A549 (cell line): ENCODE measurements around the gene KRTAP12-4. TPM values are rescaled to one million over a fixed set of nuclear protein-coding genes. Genes with fewer than 3 reads are reported as not detected.

Experiments used
- ATAC-seq, 2 experiments: fragments of 200-7000 bp in 1 of 2; fragments of >200 bp in 1 of 2; cut with Nextera tagmentation in 1 of 2; cut with Tn5 transposase in 1 of 2; 3 replicates each; pipeline versions ENCODE4 v1.8.0 to v1.9.1; 2018 to 2020; ENCODE audit warnings: mild to moderate bottlenecking in 1 of 2, moderate library complexity in 1 of 2
- CTCF ChIA-PET: fragments of 300-600 bp; sonication (Branson Sonifier 250); formaldehyde crosslinking; extraction: SDS; loops from one replicate; lab custom pipeline; 2021; ENCODE audit warnings: antibody characterized with exemption, inconsistent platforms; lab: Yijun Ruan, JAX
- POLR2A ChIA-PET: fragments of 350-600 bp; formaldehyde crosslinking; extraction: SDS; loops from one replicate; lab custom pipeline; 2021; ENCODE audit warnings: antibody characterized with exemption, inconsistent platforms; lab: Yijun Ruan, JAX
- DNase-seq, 2 experiments: peaks; one replicate each; pipeline versions ENCODE4 v3.0.0 to v3.0.0-alpha.2; 2011 to 2016; ENCODE audit warnings: low read depth in 1 of 2, low spot score in 1 of 2
- FAIRE-seq: peaks from 2 replicates; lab custom pipeline; 2011; peaks lifted over from hg19 to GRCh38; lab: Jason Lieb, UNC
- H3K27ac ChIP-seq, 2 experiments: fragments of >200 bp; sonication (Bioruptor Twin); formaldehyde crosslinking; 3 replicates each; pipeline ENCODE4 v1.5.1; 2016 to 2017
- H3K4me1 ChIP-seq: fragments of >200 bp; sonication (Bioruptor Twin); formaldehyde crosslinking; 3 replicates; pipeline ENCODE4 v1.6.1; 2016
- H3K4me2 ChIP-seq: fragments of >200 bp; sonication (Bioruptor Twin); formaldehyde crosslinking; 3 replicates; pipeline ENCODE4 v1.6.1; 2016
- H3K4me3 ChIP-seq: fragments of >200 bp; sonication (Bioruptor Twin); formaldehyde crosslinking; 3 replicates; pipeline ENCODE4 v1.5.1; 2016
- H3K9me3 ChIP-seq: fragments of >200 bp; sonication (Bioruptor Twin); formaldehyde crosslinking; 3 replicates; pipeline ENCODE4 v1.6.1; 2016
- BCL3 ChIP-seq: fragments of >200 bp; sonication (Bioruptor Twin); formaldehyde crosslinking; IDR thresholded peaks from 3 replicates; pipeline ENCODE4 v1.6.1; 2016
- BHLHE40 ChIP-seq: IDR thresholded peaks from 2 replicates; pipeline ENCODE4 v1.6.1; 2012; ENCODE audit warnings: low read depth, low read length, inconsistent platforms
- CBX2 ChIP-seq: fragments of 200-600 bp; sonication (generic); IDR thresholded peaks from 2 replicates; pipeline ENCODE4 v1.6.1; 2016; ENCODE audit warnings: low read depth, mild to moderate bottlenecking, borderline replicate concordance
- CEBPB ChIP-seq, 2 experiments: fragments of >200 bp in 1 of 2; sonication (Bioruptor Twin) in 1 of 2; formaldehyde crosslinking in 1 of 2; IDR thresholded peaks; 2 replicates each; pipeline ENCODE4 v1.6.1; 2012 to 2016
- CHD2 ChIP-seq: fragments of 150-350 bp; IDR thresholded peaks from 2 replicates; pipeline ENCODE4 v1.6.1; 2014; ENCODE audit warnings: low read length; ENCODE audit not compliant: partially characterized antibody
- CHD4 ChIP-seq: fragments of 200-600 bp; sonication (generic); IDR thresholded peaks from 2 replicates; pipeline ENCODE4 v1.6.1; 2016; ENCODE audit warnings: antibody characterized with exemption, mild to moderate bottlenecking, borderline replicate concordance
- CTCF ChIP-seq: fragments of >200 bp; sonication (Bioruptor Twin); formaldehyde crosslinking; IDR thresholded peaks from 3 replicates; pipeline ENCODE4 v1.5.1; 2016
- E2F6 ChIP-seq: IDR thresholded peaks from 2 replicates; pipeline ENCODE4 v1.6.1; 2012; ENCODE audit warnings: low read depth, borderline replicate concordance
- EHF ChIP-seq: fragments of 250-450 bp; sonication (Bioruptor Pico); IDR thresholded peaks from 2 replicates; pipeline ENCODE4 v1.5.0; 2020; ENCODE audit warnings: mild to moderate bottlenecking
- FOSB ChIP-seq: fragments of 250-450 bp; sonication (Bioruptor Pico); IDR thresholded peaks from 2 replicates; pipeline ENCODE4 v1.5.0; 2020; ENCODE audit warnings: mild to moderate bottlenecking, moderate library complexity
- FOXS1 ChIP-seq: fragments of 250-450 bp; sonication (Bioruptor Pico); IDR thresholded peaks from 2 replicates; pipeline ENCODE4 v1.5.0; 2020; ENCODE audit warnings: mild to moderate bottlenecking, moderate library complexity
- HOXA7 ChIP-seq: fragments of 250-450 bp; sonication (Bioruptor Pico); IDR thresholded peaks from 2 replicates; pipeline ENCODE4 v1.5.0; 2020; ENCODE audit warnings: mild to moderate bottlenecking, moderate library complexity
- KDM5A ChIP-seq: fragments of 200-600 bp; sonication (generic); IDR thresholded peaks from 2 replicates; pipeline ENCODE4 v1.6.1; 2016; ENCODE audit warnings: antibody characterized with exemption, mild to moderate bottlenecking
- NR3C1 ChIP-seq: fragments of >200 bp; sonication (Bioruptor Twin); formaldehyde crosslinking; IDR thresholded peaks from 3 replicates; pipeline ENCODE4 v1.6.1; 2017
- PHF8 ChIP-seq: fragments of 200-600 bp; sonication (generic); IDR thresholded peaks from 2 replicates; pipeline ENCODE4 v1.6.1; 2016; ENCODE audit warnings: low read depth, mild to moderate bottlenecking, antibody characterized with exemption, moderate library complexity, borderline replicate concordance
- RAD21 ChIP-seq, 2 experiments: fragments of >200 bp in 1 of 2; sonication (Bioruptor Twin) in 1 of 2; formaldehyde crosslinking in 1 of 2; IDR thresholded peaks in 1 of 2; conservative IDR thresholded peaks in 1 of 2; 2 replicates in 1 of 2; 3 replicates in 1 of 2; pipeline ENCODE4 v1.6.1; 2012 to 2018; ENCODE audit warnings: inconsistent platforms in 1 of 2
- RCOR1 ChIP-seq: fragments of 150-350 bp; IDR thresholded peaks from 2 replicates; pipeline ENCODE4 v1.6.1; 2014; ENCODE audit warnings: antibody characterized with exemption, low read length, low read depth
- RNF2 ChIP-seq: fragments of 200-600 bp; sonication (generic); IDR thresholded peaks from 2 replicates; pipeline ENCODE4 v1.6.1; 2016; ENCODE audit warnings: low read depth, mild to moderate bottlenecking, antibody characterized with exemption, moderate library complexity, borderline replicate concordance
- SREBF2 ChIP-seq: fragments of 450-650 bp; IDR thresholded peaks from 2 replicates; pipeline ENCODE4 v1.6.1; 2014; ENCODE audit warnings: mild to moderate bottlenecking, moderate library complexity
- TFCP2L1 ChIP-seq: fragments of 250-450 bp; sonication (Bioruptor Pico); IDR thresholded peaks from 2 replicates; pipeline ENCODE4 v1.5.0; 2021; ENCODE audit warnings: mild to moderate bottlenecking
- ZSCAN20 ChIP-seq: fragments of 250-450 bp; sonication (Bioruptor Pico); IDR thresholded peaks from 2 replicates; pipeline ENCODE4 v1.8.0; 2022; ENCODE audit warnings: mild to moderate bottlenecking, moderate library complexity
- WGBS: methylation state at CpG from one replicate; pipeline ENCODE4 v1.1.6; 2017; ENCODE audit errors: missing lambda C conversion rate; 5-methylcytosine and 5-hydroxymethylcytosine counted together
- polyA plus RNA-seq, 4 experiments: library from polyadenylated mRNA; depleted of rRNA in 3 of 4; stranded (reverse); fragments of >200 nt; fragmentation: RNase III in 1 of 4; extraction: RNeasy Plus Mini Kit Qiagen cat#74134 plus additional on column Dnase treatment in 1 of 4; gene quantifications; 2 replicates in 3 of 4; 3 replicates in 1 of 4; pipeline ENCODE4 v1.2.3, GENCODE V29; 2011 to 2017

KRTAP12-4 gene
- polyA plus RNA-seq, 2 of the 4 experiments (the other 2 are of a cell fraction), result not detected

GRCh38 chr21:44684483-44684882, 30.0 kb upstream of the KRTAP12-4 start:
- no peak for FAIRE-seq
- TF ChIP-seq NR3C1 (no peak), SREBF2 (no peak), TFCP2L1 (CRISPR knock-in tag) (no peak)
- TF ChIP-seq, all 56 proteins: peak for 0
- Histone ChIP-seq H3K4me2 (no peak overlapping the region), H3K4me1 (no peaks in the 10 kb centered on the region), H3K4me3 (no peak overlapping the region), H3K9me3 (no peaks in the 10 kb centered on the region), H3K27ac (no peak overlapping the region)
- ATAC-seq (no peak), DNase-seq (no peak)
- ChIA-PET POLR2A (no interaction called here), CTCF (no interaction called here)
- WGBS, result 9% methylated on average over 6 of the region's 6 CpGs

- 29% methylated on average over 7 of the region's 7 CpGs for WGBS
- ChIA-PET POLR2A (no interaction called here), CTCF (interaction anchor here (0.8 kb wide), 1 partner anchor 10 kb away, joined by 3 read pairs; no protein-coding TSS in a partner anchor)
- ATAC-seq (no peak), DNase-seq (no peak), FAIRE-seq (no peak)
- Histone ChIP-seq H3K9me3 (no peaks in the 10 kb centered on the region), H3K4me1 (no peaks in the 10 kb centered on the region), H3K4me2 (no peak overlapping the region), H3K4me3 (no peak overlapping the region), H3K27ac (no peak overlapping the region)
- TF ChIP-seq RAD21 (conservative IDR thresholded peaks at IDR 0.05 in 1 of 2, IDR thresholded peaks at IDR 0.05 in 1 of 2) (no peak), HOXA7 (CRISPR knock-in tag) (no peak), CEBPB (IDR thresholded peaks at IDR 0.05) (no peak), CTCF (no peak), ZSCAN20 (no peak), EHF (CRISPR knock-in tag) (no peak)
Measured at GRCh38 chr21:44684077-44684476, 29.6 kb upstream of the KRTAP12-4 start.

GRCh38 chr21:44682580-44683151, 28.2 kb upstream of the KRTAP12-4 start:
- TF ChIP-seq E2F6 (no peak), FOSB (no peak), CBX2 (no peak), RCOR1 (no peak), PHF8 (no peak), KDM5A (no peak), BHLHE40 (no peak), CHD4 (no peak), BCL3 (no peak), FOXS1 (CRISPR knock-in tag) (no peak), RNF2 (no peak), CHD2 (no peak), SREBF2 (no peak)
- no peak overlapping the region for H3K27ac ChIP-seq
- no peak overlapping the region for H3K4me3 ChIP-seq
- ChIA-PET CTCF (interaction anchor here (1.5 kb wide), 1 partner anchor 59 kb away, joined by 3 read pairs; no protein-coding TSS in a partner anchor), POLR2A (no interaction called here)
- no peak for DNase-seq
- 45% methylated on average over 12 of the region's 15 CpGs for WGBS
- no peak overlapping the region for H3K4me2 ChIP-seq
- FAIRE-seq, result no peak
- ATAC-seq, result no peak
- no peaks in the 10 kb centered on the region for H3K9me3 ChIP-seq
- no peaks in the 10 kb centered on the region for H3K4me1 ChIP-seq
